GM12878 (cell line): ENCODE results near the gene FHOD3. TPM values are rescaled to one million over a fixed set of nuclear protein-coding genes. Genes with fewer than 3 reads are reported as not detected.

Experiments used
- ATAC-seq: fragments of 200-7000 bp; cut with Tn5 transposase; 3 replicates; pipeline ENCODE4 v1.9.1; 2020; ENCODE audit warnings: mild to moderate bottlenecking, moderate library complexity
- BruUV-seq: library from RNA; stranded (reverse); fragments of 400-500 nt; replicated peaks from 2 replicates; lab custom pipeline; 2021; lab: Mats Ljungman, UMichigan
- CTCF ChIA-PET: fragments of 300-600 bp; sonication (Branson Sonifier 250); formaldehyde crosslinking; extraction: SDS; loops from one replicate; lab custom pipeline; 2021; ENCODE audit warnings: inconsistent platforms; lab: Yijun Ruan, JAX
- POLR2A ChIA-PET: fragments of 350-600 bp; formaldehyde crosslinking; extraction: SDS; loops from one replicate; lab custom pipeline; 2021; ENCODE audit warnings: inconsistent platforms; lab: Charles Lee
- RAD21 ChIA-PET: fragments of 300-600 bp; sonication (Branson Sonifier 250); formaldehyde crosslinking; loops from one replicate; lab custom pipeline; 2023; ENCODE audit warnings: antibody characterized with exemption; ENCODE audit not compliant: unreplicated experiment; lab: Charles Lee
- SMC1A ChIA-PET: fragments of 300-600 bp; sonication (Branson Sonifier 250); formaldehyde crosslinking; loops from one replicate; lab custom pipeline; 2023; ENCODE audit not compliant: unreplicated experiment, uncharacterized antibody; lab: Charles Lee
- DNase-seq: peaks from one replicate; pipeline ENCODE4 v3.0.0-alpha.2; 2011; ENCODE audit warnings: low read depth, low spot score
- FAIRE-seq: peaks from 3 replicates; lab custom pipeline; 2011; peaks lifted over from hg19 to GRCh38; lab: Jason Lieb, UNC
- H2AFZ ChIP-seq: 2 replicates; pipeline ENCODE4 v1.6.0; 2011; ENCODE audit warnings: low read depth, low read length, control low read depth; ENCODE audit not compliant: control insufficient read depth
- H3K27ac ChIP-seq: 2 replicates; pipeline ENCODE4 v1.5.1; 2011; ENCODE audit warnings: control low read depth; ENCODE audit not compliant: control insufficient read depth, insufficient read depth
- H3K27me3 ChIP-seq, 2 experiments: replicated peaks in 1 of 2; 2 replicates each; pipeline versions ENCODE4 v1.6.0 to v1.6.1; 2011; ENCODE audit warnings: low read length in 1 of 2; ENCODE audit not compliant: control insufficient read depth in 2 of 2, insufficient read depth in 2 of 2
- H3K36me3 ChIP-seq, 2 experiments: 2 replicates each; pipeline ENCODE4 v1.5.1; 2011; ENCODE audit warnings: low read length in 1 of 2; ENCODE audit not compliant: control insufficient read depth in 2 of 2, insufficient read depth in 2 of 2
- H3K4me1 ChIP-seq: 2 replicates; pipeline ENCODE4 v1.6.1; 2011; ENCODE audit warnings: mild to moderate bottlenecking, low read length, moderate library complexity, mixed read lengths; ENCODE audit not compliant: control insufficient read depth, insufficient read depth
- H3K4me2 ChIP-seq: 2 replicates; pipeline ENCODE4 v1.6.0; 2011; ENCODE audit warnings: control low read depth; ENCODE audit not compliant: control insufficient read depth, insufficient read depth
- H3K4me3 ChIP-seq: fragments of 200-600 bp; sonication (generic); 2 replicates; pipeline ENCODE4 v1.5.1; 2016
- H3K79me2 ChIP-seq: 2 replicates; pipeline ENCODE4 v1.6.0; 2011; ENCODE audit warnings: low read length; ENCODE audit not compliant: control insufficient read depth, insufficient read depth
- H3K9ac ChIP-seq: 2 replicates; pipeline ENCODE4 v1.8.0; 2011; ENCODE audit warnings: low read length, control low read depth, mixed read lengths; ENCODE audit not compliant: control insufficient read depth, insufficient read depth
- H3K9me3 ChIP-seq: replicated peaks from 3 replicates; pipeline ENCODE4 v1.5.1; 2011; ENCODE audit warnings: mild to moderate bottlenecking, low read length; ENCODE audit not compliant: control insufficient read depth, insufficient read depth
- H4K20me1 ChIP-seq: 2 replicates; pipeline ENCODE4 v1.6.0; 2011; ENCODE audit not compliant: control insufficient read depth, insufficient read depth
- HDAC6 ChIP-seq: fragments of 200-600 bp; sonication (generic); IDR thresholded peaks from one replicate; pipeline ENCODE4 v1.8.0; 2017; ENCODE audit warnings: antibody characterized with exemption; ENCODE audit not compliant: unreplicated experiment
- IRF4 ChIP-seq: IDR thresholded peaks from 2 replicates; pipeline ENCODE4 v1.6.1; 2011; ENCODE audit warnings: low read depth, low read length
- NBN ChIP-seq: fragments of 450-650 bp; IDR thresholded peaks from 2 replicates; pipeline ENCODE4 v1.6.1; 2016
- RAD21 ChIP-seq: IDR thresholded peaks from 2 replicates; pipeline ENCODE4 v1.6.1; 2011; ENCODE audit warnings: mild to moderate bottlenecking, low read depth, low read length, moderate library complexity; ENCODE audit not compliant: insufficient read depth
- WGBS: methylation state at CpG from one replicate; pipeline ENCODE4 v1.1.6; 2016; ENCODE audit warnings: low lambda C conversion rate; ENCODE audit not compliant: insufficient replicate concordance, insufficient coverage; ENCODE audit errors: missing lambda C conversion rate; 5-methylcytosine and 5-hydroxymethylcytosine counted together
- in situ Hi-C: fragments of 300-500 bp; cut with MboI; formaldehyde crosslinking; loops from 9 replicates; pipeline ENCODE4 v1.14.3; 2018; ENCODE audit warnings: mixed read lengths
- intact Hi-C: fragments of 100-400 bp; cut with micrococcal nuclease; formaldehyde crosslinking; loops from one replicate; pipeline ENCODE4 v1.14.2; 2022; ENCODE audit not compliant: unreplicated experiment
- polyA plus RNA-seq, 11 experiments: library from polyadenylated mRNA; depleted of rRNA in 4 of 11; unstranded in 6 of 11; stranded (reverse) in 5 of 11; fragments of >200 nt; fragmentation: Nextera tagmentation in 4 of 11; fragmentation: Illumina TruSeq in 1 of 11; extraction: Ambion mirVana in 4 of 11; extraction: Trizol in 1 of 11; gene quantifications; 1 replicate in 1 of 11; 2 replicates in 10 of 11; pipeline versions ENCODE4 v1.2.1 to v1.2.3, GENCODE V29; 2011 to 2016; ENCODE audit warnings: inconsistent platforms in 2 of 11, missing spikeins in 2 of 11, low read depth in 1 of 11
- total RNA-seq, 4 experiments: library from RNA; depleted of rRNA in 3 of 4; stranded (reverse); fragments of >200 nt in 3 of 4; fragmentation: Illumina TruSeq in 1 of 4; extraction: Trizol in 1 of 4; gene quantifications; 2 replicates each; pipeline versions ENCODE4 v1.2.1 to v1.2.3, GENCODE V29; 2013 to 2021
- TF ChIP-seq, protein P1 (sequence below): IDR thresholded peaks from 2 replicates; pipeline ENCODE4 v1.6.1; 2011; ENCODE audit warnings: low read depth, low read length, improper control_type of control experiment, borderline replicate concordance
- TF ChIP-seq, protein P2 (sequence below): fragments of 450-650 bp; IDR thresholded peaks from 2 replicates; pipeline ENCODE4 v1.6.1; 2017; ENCODE audit warnings: mild to moderate bottlenecking, low read depth, inconsistent platforms; ENCODE audit not compliant: poor library complexity, severe bottlenecking

FHOD3 gene
- total and polyA plus RNA-seq, 10 of the 15 experiments (the other 5 are each of a cell fraction or from before 2014, with no cell fraction given) = 0.77 to 26.7 (median 10.4) TPM

DNA sequence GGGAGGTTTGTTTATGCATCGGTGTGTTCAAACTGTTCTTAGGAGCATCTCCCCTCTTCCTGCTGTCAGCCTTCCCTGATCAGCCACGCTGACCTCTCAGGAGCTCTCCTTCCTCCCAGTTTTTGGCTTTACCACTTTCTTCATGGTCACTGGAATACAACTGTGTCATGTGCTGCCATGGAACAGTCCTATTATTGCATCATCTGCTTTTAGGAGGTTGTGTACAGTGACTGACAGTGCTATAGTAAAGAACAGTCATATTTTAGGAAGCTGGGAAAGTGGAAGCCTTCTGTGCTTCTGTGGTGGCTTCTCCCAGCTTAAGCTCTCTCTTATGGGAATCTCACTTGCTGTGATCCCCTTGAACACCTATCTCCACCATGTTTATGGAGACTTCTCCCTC is 365.8 kb downstream of the FHOD3 start:
- H2AFZ ChIP-seq = no peak overlapping the region
- H3K9ac ChIP-seq = no peak overlapping the region
- H3K4me2 ChIP-seq = no peak overlapping the region
- no peaks in the 10 kb centered on the region for H3K79me2 ChIP-seq
- no peaks in the 10 kb centered on the region for H3K9me3 ChIP-seq
- RAD21 ChIA-PET = interaction anchor here (0.5 kb wide), 1 partner anchor 366 kb away, joined by 3 read pairs; the partner anchor contains the start of gene FHOD3
- intact Hi-C loops (loop anchor here (10.0 kb wide), 3 partner anchors 249 to 569 kb away; partner anchors contain the start of gene FHOD3), in situ Hi-C loops (no loop called here)
- no peak overlapping the region for H3K4me3 ChIP-seq
- SMC1A ChIA-PET = interaction anchor here (0.7 to 1.3 kb wide), 5 partner anchors 9 to 146 kb away, joined by 3 to 5 read pairs (median 3); no protein-coding TSS in a partner anchor
- TF ChIP-seq, protein P1, sequence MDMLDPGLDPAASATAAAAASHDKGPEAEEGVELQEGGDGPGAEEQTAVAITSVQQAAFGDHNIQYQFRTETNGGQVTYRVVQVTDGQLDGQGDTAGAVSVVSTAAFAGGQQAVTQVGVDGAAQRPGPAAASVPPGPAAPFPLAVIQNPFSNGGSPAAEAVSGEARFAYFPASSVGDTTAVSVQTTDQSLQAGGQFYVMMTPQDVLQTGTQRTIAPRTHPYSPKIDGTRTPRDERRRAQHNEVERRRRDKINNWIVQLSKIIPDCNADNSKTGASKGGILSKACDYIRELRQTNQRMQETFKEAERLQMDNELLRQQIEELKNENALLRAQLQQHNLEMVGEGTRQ = no peak
- TF ChIP-seq NBN (no peak), RAD21 (no peak), HDAC6 (no peak), IRF4 (no peak)
- TF ChIP-seq, protein P2, sequence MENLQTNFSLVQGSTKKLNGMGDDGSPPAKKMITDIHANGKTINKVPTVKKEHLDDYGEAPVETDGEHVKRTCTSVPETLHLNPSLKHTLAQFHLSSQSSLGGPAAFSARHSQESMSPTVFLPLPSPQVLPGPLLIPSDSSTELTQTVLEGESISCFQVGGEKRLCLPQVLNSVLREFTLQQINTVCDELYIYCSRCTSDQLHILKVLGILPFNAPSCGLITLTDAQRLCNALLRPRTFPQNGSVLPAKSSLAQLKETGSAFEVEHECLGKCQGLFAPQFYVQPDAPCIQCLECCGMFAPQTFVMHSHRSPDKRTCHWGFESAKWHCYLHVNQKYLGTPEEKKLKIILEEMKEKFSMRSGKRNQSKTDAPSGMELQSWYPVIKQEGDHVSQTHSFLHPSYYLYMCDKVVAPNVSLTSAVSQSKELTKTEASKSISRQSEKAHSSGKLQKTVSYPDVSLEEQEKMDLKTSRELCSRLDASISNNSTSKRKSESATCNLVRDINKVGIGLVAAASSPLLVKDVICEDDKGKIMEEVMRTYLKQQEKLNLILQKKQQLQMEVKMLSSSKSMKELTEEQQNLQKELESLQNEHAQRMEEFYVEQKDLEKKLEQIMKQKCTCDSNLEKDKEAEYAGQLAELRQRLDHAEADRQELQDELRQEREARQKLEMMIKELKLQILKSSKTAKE = no peak
- DNase-seq (no peak), ATAC-seq (no peak), FAIRE-seq (no peak)
- H3K27me3 ChIP-seq = no peaks in the 10 kb centered on the region
- 5% methylated on average over 2 of the region's 2 CpGs for WGBS
- no peaks in the 10 kb centered on the region; a peak in 1 of 4 replicates for H3K36me3 ChIP-seq
- POLR2A ChIA-PET = no interaction called here
- H3K27ac ChIP-seq = no peak overlapping the region
- no TSS peak for BruUV-seq
- H3K4me1 ChIP-seq = no peaks in the 10 kb centered on the region
- CTCF ChIA-PET = interaction anchor here (0.7 kb wide), 1 partner anchor 24 kb away, joined by 3 read pairs; no protein-coding TSS in a partner anchor
- no peaks in the 10 kb centered on the region for H4K20me1 ChIP-seq
